Peyer's patch (tissue), 4 donors: ENCODE data around the gene SGMS1.

Experiments
- CTCF ChIP-seq, 6 experiments: fragments of 450-650 bp in 4 of 6; fragments of 200-600 bp in 2 of 6; sonication (generic) in 1 of 6; IDR thresholded peaks; one replicate each; pipeline ENCODE4 v1.5.1; 2017 to 2019; ENCODE audit warnings: antibody characterized with exemption in 6 of 6, mild to moderate bottlenecking in 3 of 6, moderate library complexity in 1 of 6
- POLR2A ChIP-seq, 2 donors: fragments of 450-650 bp; IDR thresholded peaks; one replicate each; pipeline ENCODE4 v1.5.1; 2017; ENCODE audit warnings: antibody characterized with exemption in 2 of 2, mild to moderate bottlenecking in 2 of 2, moderate library complexity in 2 of 2

- TF ChIP-seq CTCF (IDR thresholded peaks at IDR 0.05) (no peak), POLR2A (IDR thresholded peaks at IDR 0.05) (no peak)
Measured at GRCh38 chr10:50385624-50386023, 238.1 kb downstream of the SGMS1 start.
